SU-DHL-6 (cell line): Measurements from ENCODE around the gene RNF180.
"Not testable (repeated sequence)": the region's sequence is repeated elsewhere in the genome, so short reads cannot be mapped to it uniquely, and the experiment has no call there.

Experiments
- H2AFZ ChIP-seq: fragments of 200-600 bp; sonication (generic); 2 replicates; pipeline ENCODE4 v1.6.1; 2014; ENCODE audit warnings: low read depth, mild to moderate bottlenecking, moderate library complexity, mixed read lengths, antibody characterized with exemption, low read length; ENCODE audit not compliant: severe bottlenecking
- H3F3A ChIP-seq: fragments of 200-600 bp; shearing (Covaris generic); 2 replicates; pipeline ENCODE4 v1.6.0; 2016; ENCODE audit warnings: antibody characterized with exemption, mild to moderate bottlenecking; ENCODE audit not compliant: insufficient read depth
- H3K27ac ChIP-seq: fragments of 200-600 bp; sonication (generic); 2 replicates; pipeline ENCODE4 v1.5.1; 2016; ENCODE audit warnings: low read depth, mild to moderate bottlenecking, low read length, moderate library complexity, mixed read lengths
- H3K27me3 ChIP-seq: fragments of 200-600 bp; sonication (generic), shearing (Covaris generic); 2 replicates; pipeline ENCODE4 v1.6.0; 2014; ENCODE audit warnings: mild to moderate bottlenecking, low read length
- H3K36me3 ChIP-seq: fragments of 200-600 bp; sonication (generic); 2 replicates; pipeline ENCODE4 v1.6.1; 2014; ENCODE audit warnings: mild to moderate bottlenecking, low read length, mixed read lengths
- H3K4me2 ChIP-seq: fragments of 300-600, 200-600 bp; shearing (Covaris generic), sonication (generic); 2 replicates; pipeline ENCODE4 v1.6.0; 2014; ENCODE audit warnings: low read length, low read depth, mild to moderate bottlenecking; ENCODE audit not compliant: poor library complexity, severe bottlenecking
- H3K4me3 ChIP-seq: fragments of 200-600 bp; sonication (generic); 2 replicates; pipeline ENCODE4 v1.5.1; 2014; ENCODE audit warnings: antibody characterized with exemption, low read length, mild to moderate bottlenecking, mixed read lengths; ENCODE audit not compliant: insufficient read depth, poor library complexity, severe bottlenecking
- H3K79me2 ChIP-seq: fragments of 200-600 bp; sonication (generic); 2 replicates; pipeline ENCODE4 v1.6.1; 2014; ENCODE audit warnings: mild to moderate bottlenecking, low read length, moderate library complexity; ENCODE audit not compliant: insufficient read depth
- H3K9ac ChIP-seq: fragments of 200-600 bp; sonication (generic); 2 replicates; pipeline ENCODE4 v1.7.0; 2014; ENCODE audit warnings: mild to moderate bottlenecking, low read length
- H3K9me2 ChIP-seq: fragments of 200-600 bp; sonication (generic); replicated peaks from 2 replicates; pipeline ENCODE4 v1.6.1; 2014; ENCODE audit warnings: low read length; ENCODE audit not compliant: insufficient read depth
- H3K9me3 ChIP-seq: fragments of 200-600 bp; sonication (generic); 2 replicates; pipeline ENCODE4 v1.6.1; 2014; ENCODE audit warnings: low read length, mixed read lengths; ENCODE audit not compliant: insufficient read depth
- H4K20me1 ChIP-seq: fragments of 200-600 bp; sonication (generic); 2 replicates; pipeline ENCODE4 v1.6.1; 2014; ENCODE audit warnings: low read depth, mild to moderate bottlenecking, antibody characterized with exemption, low read length, moderate library complexity, mixed read lengths
- CTCF ChIP-seq: fragments of 200-600 bp; sonication (generic); IDR thresholded peaks from one replicate; pipeline ENCODE4 v1.5.1; 2017; ENCODE audit warnings: antibody characterized with exemption, mild to moderate bottlenecking, low read length, moderate library complexity; ENCODE audit not compliant: insufficient read depth, poor library complexity, severe bottlenecking
- EZH2phosphoT487 ChIP-seq: fragments of 200-600 bp; sonication (generic), shearing (Covaris generic); conservative IDR thresholded peaks from 2 replicates; pipeline ENCODE4 v1.6.1; 2018; ENCODE audit warnings: mild to moderate bottlenecking, antibody characterized with exemption, low read length, moderate library complexity, mixed read lengths

RNF180 gene

GRCh38 chr5:64285188-64286130, 119.8 kb downstream of the RNF180 start:
- H3K9me3 ChIP-seq, result no peaks in the 10 kb centered on the region
- no peaks in the 10 kb centered on the region for H3K36me3 ChIP-seq
- H3K4me2 ChIP-seq, result no peak overlapping the region
- no peaks in the 10 kb centered on the region for H4K20me1 ChIP-seq
- H3F3A ChIP-seq, result no peaks in the 10 kb centered on the region
- TF ChIP-seq CTCF, result no peak
- no peak for TF ChIP-seq EZH2phosphoT487
- no peak overlapping the region for H2AFZ ChIP-seq
- H3K79me2 ChIP-seq, result no peaks in the 10 kb centered on the region
- no peak overlapping the region for H3K9ac ChIP-seq
- no peak overlapping the region for H3K27ac ChIP-seq
- H3K9me2 ChIP-seq, result no peaks in the 10 kb centered on the region; the same call in 1 of the 2 replicates
- no peak overlapping the region for H3K4me3 ChIP-seq
- H3K27me3 ChIP-seq, result no peaks in the 10 kb centered on the region

- no peak overlapping the region for H2AFZ ChIP-seq
- H3K9me3 ChIP-seq, result no peaks in the 10 kb centered on the region
- no peaks in the 10 kb centered on the region for H3K27me3 ChIP-seq
- H3K9ac ChIP-seq, result no peak overlapping the region
- H3K36me3 ChIP-seq, result no peaks in the 10 kb centered on the region
- H3K79me2 ChIP-seq, result no peaks in the 10 kb centered on the region
- TF ChIP-seq EZH2phosphoT487 (no peak), CTCF (no peak)
- H3K4me3 ChIP-seq, result no peak overlapping the region
- no peak overlapping the region for H3K4me2 ChIP-seq
- H3K27ac ChIP-seq, result no peak overlapping the region
- H3K9me2 ChIP-seq, result no peaks in the 10 kb centered on the region; the same call in 1 of the 2 replicates
- H4K20me1 ChIP-seq, result no peaks in the 10 kb centered on the region
- no peaks in the 10 kb centered on the region for H3F3A ChIP-seq
Measured at GRCh38 chr5:64286381-64286780, 120.7 kb downstream of the RNF180 start.

- not testable (repeated sequence) for H3K4me3 ChIP-seq, H3K79me2 ChIP-seq, H3K9me2 ChIP-seq, H3K27ac ChIP-seq, H3K9me3 ChIP-seq, H4K20me1 ChIP-seq, H2AFZ ChIP-seq, H3K27me3 ChIP-seq, H3K36me3 ChIP-seq, H3F3A ChIP-seq, H3K4me2 ChIP-seq, H3K9ac ChIP-seq
Measured at GRCh38 chr5:64288496-64288895, 122.9 kb downstream of the RNF180 start.

GRCh38 chr5:64292611-64293215, 127.1 kb downstream of the RNF180 start:
- no peak overlapping the region for H3K4me2 ChIP-seq
- no peak overlapping the region for H3K27ac ChIP-seq
- TF ChIP-seq CTCF (no peak), EZH2phosphoT487 (no peak)
- H3F3A ChIP-seq, result no peaks in the 10 kb centered on the region
- H2AFZ ChIP-seq, result no peak overlapping the region
- H3K4me3 ChIP-seq, result no peak overlapping the region
- no peaks in the 10 kb centered on the region for H3K27me3 ChIP-seq
- H4K20me1 ChIP-seq, result no peaks in the 10 kb centered on the region
- no peaks in the 10 kb centered on the region for H3K79me2 ChIP-seq
- no peaks in the 10 kb centered on the region for H3K36me3 ChIP-seq
- H3K9ac ChIP-seq, result no peak overlapping the region
- no peaks in the 10 kb centered on the region for H3K9me3 ChIP-seq
- no peaks in the 10 kb centered on the region; the same call in 1 of the 2 replicates for H3K9me2 ChIP-seq
